GM19328 (cell line): Measurements from ENCODE around the gene AHCYL2.
A peak's percentile ranks its signal among the peaks of the same experiment; 100 is the strongest.

Experiments used
- ATAC-seq: cut with Tn5 transposase; IDR thresholded peaks from one replicate; pipeline ENCODE4 v1.9.1; 2021; ENCODE audit warnings: mild to moderate bottlenecking, moderate library complexity; ENCODE audit not compliant: unreplicated experiment

AHCYL2 gene

GRCh38 chr7:129224251-129225205 lies at the start of gene AHCYL2:
AHCYL2 (plus strand) TSS chr7:129225030.
- ATAC-seq, result peak; percentile 92

- no peak for ATAC-seq
Measured at GRCh38 chr7:129176916-129177710, 47.7 kb upstream of the AHCYL2 start.

GRCh38 chr7:129184981-129185670 lies 39.7 kb upstream of the AHCYL2 start:
- no peak for ATAC-seq

- ATAC-seq, result no peak
Measured at GRCh38 chr7:129186749-129187260, 38.0 kb upstream of the AHCYL2 start.

GRCh38 chr7:129187681-129188371 lies 37.0 kb upstream of the AHCYL2 start:
- ATAC-seq, result no peak

- ATAC-seq, result no peak
Measured at GRCh38 chr7:129188372-129188891, 36.4 kb upstream of the AHCYL2 start, which contains the start of gene SMO. SMO (plus strand) TSS chr7:129188633; CDS start chr7:129189152, 519 bp downstream.

GRCh38 chr7:129188892-129189660 lies 35.8 kb upstream of the AHCYL2 start:
- ATAC-seq, result no peak

GRCh38 chr7:129189661-129190310 lies 35.0 kb upstream of the AHCYL2 start:
- ATAC-seq, result no peak

- ATAC-seq, result no peak
Measured at GRCh38 chr7:129191272-129191671, 33.6 kb upstream of the AHCYL2 start.

- no peak for ATAC-seq
Measured at GRCh38 chr7:129193892-129194291, 30.9 kb upstream of the AHCYL2 start.

GRCh38 chr7:129197771-129198170 lies 27.1 kb upstream of the AHCYL2 start:
- no peak for ATAC-seq

- ATAC-seq, result no peak
Measured at GRCh38 chr7:129199406-129199805, 25.4 kb upstream of the AHCYL2 start.

GRCh38 chr7:129202058-129202777 lies 22.6 kb upstream of the AHCYL2 start:
- no peak for ATAC-seq

- ATAC-seq, result no peak
Measured at GRCh38 chr7:129203050-129203741, 21.6 kb upstream of the AHCYL2 start.

GRCh38 chr7:129205126-129205818 lies 19.6 kb upstream of the AHCYL2 start:
- no peak for ATAC-seq

- no peak for ATAC-seq
Measured at GRCh38 chr7:129205987-129206785, 18.6 kb upstream of the AHCYL2 start.
